C4-2B (cell line): ENCODE measurements around the gene CIART.
A peak's percentile ranks its signal among the peaks of the same experiment; 100 is the strongest.

Source experiments
- CTCF ChIP-seq: fragments of 450-650 bp; conservative IDR thresholded peaks from 2 replicates; pipeline ENCODE4 v1.5.1; 2017; ENCODE audit warnings: mild to moderate bottlenecking
- ZFX ChIP-seq: fragments of 450-650 bp; IDR thresholded peaks from 2 replicates; pipeline ENCODE4 v1.6.1; 2017

DNA sequence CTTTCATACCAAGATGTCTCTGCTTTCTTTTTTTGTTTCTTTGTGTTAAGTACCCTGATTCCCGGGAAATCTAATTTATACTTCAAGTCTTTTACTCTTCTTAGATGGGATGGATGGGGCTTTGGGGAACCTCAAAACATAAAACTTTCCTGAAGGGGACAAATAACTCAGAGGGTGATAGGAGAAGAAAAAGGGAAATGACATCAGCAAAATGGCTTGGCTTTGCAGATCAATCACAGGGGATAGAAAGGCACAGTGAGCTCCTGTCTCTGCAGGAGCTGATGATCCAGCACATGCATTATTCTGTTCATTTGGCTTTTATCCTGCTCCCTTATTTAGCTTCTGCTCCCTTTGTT, 26.2 kb upstream of the CIART start:
- TF ChIP-seq CTCF (peak; percentile 58), ZFX (no peak)
